ENCODE results near the gene OR2V2.
"Not testable (repeated sequence)": the region's sequence is repeated elsewhere in the genome, so short reads cannot be mapped to it uniquely, and the experiment has no call there.

Gene OR2V2

GRCh38 chr5:181114844-181115778, 32.3 kb upstream of the OR2V2 start:
- DNase-seq (ENCODE audit: low read depth in 1 of 2, low spot score in 1 of 2), result no peak

GRCh38 chr5:181118369-181118768, 29.0 kb upstream of the OR2V2 start:
- no peak for DNase-seq (ENCODE audit: low read depth in 1 of 2, low spot score in 1 of 2)

- DNase-seq (ENCODE audit: low read depth in 1 of 2, low spot score in 1 of 2), result no peak
Observed at GRCh38 chr5:181119105-181119504, 28.3 kb upstream of the OR2V2 start.

GRCh38 chr5:181120306-181120705, 27.1 kb upstream of the OR2V2 start:
- no peak for DNase-seq (ENCODE audit: low read depth in 1 of 2, low spot score in 1 of 2)

DNA sequence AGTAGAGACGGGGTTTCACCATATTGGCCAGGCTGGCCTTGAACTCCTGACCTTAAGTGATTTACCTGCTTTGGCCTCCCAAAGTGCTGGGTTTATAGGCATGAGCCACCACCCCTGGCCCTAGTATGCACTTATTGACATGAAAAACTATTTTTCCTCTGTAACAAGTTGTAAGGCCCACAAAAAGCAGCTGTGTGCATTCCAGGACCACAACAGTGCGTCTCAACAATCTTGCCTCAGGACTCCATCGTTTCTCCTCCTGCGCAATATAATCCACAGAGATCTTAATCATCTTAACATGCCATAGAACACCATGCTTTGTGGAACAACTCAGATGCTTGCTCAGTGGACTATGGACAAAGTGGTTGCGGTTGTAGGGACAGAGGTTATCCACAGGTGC, 26.6 kb upstream of the OR2V2 start:
- no peak for DNase-seq (ENCODE audit: low read depth in 1 of 2, low spot score in 1 of 2)

GRCh38 chr5:181121675-181122561, 25.5 kb upstream of the OR2V2 start:
- DNase-seq (ENCODE audit: low read depth in 1 of 2, low spot score in 1 of 2), result no peak

DNA sequence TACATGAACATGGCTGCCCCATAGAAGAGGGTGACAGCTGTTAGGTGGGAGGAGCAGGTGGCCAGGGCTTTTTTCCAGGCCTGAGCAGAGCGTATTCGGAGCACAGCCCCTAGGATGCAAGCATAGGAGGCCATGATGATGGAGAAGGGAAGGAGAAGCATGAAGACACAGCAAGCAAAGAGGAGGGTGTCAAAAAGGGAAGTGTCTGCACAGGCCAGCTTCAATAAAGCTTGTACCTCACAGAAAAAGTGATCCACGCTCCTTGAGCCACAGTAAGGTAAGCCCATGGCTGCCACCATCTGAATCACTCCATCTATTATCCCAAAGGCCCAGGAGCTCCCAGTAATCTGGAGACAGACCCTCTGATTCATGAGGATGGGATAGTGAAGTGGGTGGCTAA, 22.9 kb upstream of the OR2V2 start:
- no peak for DNase-seq (ENCODE audit: low read depth in 1 of 2, low spot score in 1 of 2)

DNA sequence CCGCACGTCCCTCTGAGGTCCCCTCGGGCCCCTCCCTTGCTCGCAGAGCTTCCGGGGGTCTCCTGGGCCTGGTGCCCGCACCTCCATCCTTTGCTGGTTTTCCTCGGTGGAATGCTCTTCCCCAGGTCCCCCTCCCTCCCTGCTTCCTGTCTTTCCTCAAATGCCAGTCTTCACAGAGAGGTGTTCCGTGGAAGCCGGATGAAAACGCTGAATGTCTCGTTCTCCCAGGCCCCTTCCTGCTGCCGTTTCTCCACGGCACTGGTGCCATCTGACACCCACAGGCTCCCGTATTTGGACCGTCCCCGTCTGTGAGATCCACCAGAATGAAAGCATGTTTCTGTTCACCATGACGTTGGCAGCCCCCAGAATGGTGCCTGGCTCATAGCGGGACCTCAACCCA, 20.5 kb upstream of the OR2V2 start:
- DNase-seq (ENCODE audit: low read depth in 1 of 2, low spot score in 1 of 2), result no peak

DNA sequence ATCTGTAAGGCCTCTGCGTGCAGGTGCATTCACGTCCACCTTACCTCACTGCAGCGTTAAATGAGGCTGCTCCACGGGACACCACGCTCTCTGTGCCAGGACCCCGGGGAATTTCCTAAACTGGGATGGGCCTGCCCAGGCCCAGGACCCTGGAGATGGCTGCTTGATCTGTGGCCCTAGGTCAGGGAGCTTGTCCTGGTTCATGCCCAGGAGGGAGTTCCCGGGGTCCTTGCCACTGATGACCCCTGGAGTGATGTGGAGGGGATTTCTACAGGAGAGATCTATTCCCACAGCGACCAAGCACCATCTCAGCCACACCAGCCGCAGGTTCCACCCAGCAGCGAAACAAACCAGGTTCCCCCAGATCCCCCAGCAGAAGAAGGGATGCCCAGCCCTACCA, 19.9 kb upstream of the OR2V2 start:
- no peak for DNase-seq (ENCODE audit: low read depth in 1 of 2, low spot score in 1 of 2)

DNA sequence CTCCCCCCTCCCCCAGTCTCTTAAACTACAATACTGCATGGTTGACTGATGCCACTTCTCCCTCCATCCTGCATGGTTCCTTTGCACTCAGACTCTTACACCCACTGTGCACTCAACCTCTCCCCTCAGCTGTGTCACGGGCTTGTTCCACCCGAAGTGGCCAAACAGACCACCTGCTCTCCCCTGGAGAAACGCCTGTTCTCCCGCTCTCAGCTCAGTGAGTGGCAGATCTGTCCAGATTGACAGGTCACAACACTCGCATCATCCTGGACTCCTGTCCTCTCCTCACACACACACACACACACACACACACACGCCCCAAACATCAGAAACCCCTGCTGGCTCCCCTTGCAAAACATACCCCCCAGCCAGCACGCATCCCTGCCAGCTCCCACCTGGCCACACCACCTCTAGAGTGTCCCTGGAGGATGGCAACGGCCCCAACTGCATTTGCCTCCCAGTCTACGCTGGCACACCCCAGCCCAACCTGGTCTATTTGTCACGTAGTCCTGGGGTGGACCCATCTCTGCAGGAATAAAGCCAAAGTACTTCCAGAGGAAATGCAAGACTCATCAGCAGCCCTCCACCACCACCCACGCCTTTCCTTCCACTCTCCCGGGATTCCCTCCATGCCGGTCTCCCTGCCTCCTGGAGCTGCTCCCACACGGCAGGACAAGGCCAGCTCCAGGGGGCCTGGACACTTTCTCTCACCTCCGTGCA, 19.3 kb upstream of the OR2V2 start:
- DNase-seq (ENCODE audit: low read depth in 1 of 2, low spot score in 1 of 2), result no peak

DNA sequence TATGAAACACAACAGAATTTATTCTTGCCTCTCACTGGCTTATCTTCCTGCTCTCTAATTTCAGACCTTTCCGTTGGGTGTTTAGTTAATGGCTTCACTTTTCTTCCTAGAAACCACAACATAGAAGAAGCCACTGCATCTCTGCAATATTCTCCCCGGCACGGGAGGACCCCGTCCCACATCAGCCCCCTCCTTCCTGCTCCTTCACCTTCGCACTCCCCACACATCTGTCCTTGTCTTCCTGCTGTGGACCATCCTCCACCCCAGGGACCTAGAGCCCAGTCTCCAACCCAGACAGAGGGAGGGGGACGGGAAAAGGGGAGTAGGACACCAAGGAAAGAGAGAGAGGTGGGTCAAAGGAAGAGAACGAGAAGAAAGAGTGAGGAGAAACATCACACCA, 17.8 kb upstream of the OR2V2 start:
- no peak for DNase-seq (ENCODE audit: low read depth in 1 of 2, low spot score in 1 of 2)

DNA sequence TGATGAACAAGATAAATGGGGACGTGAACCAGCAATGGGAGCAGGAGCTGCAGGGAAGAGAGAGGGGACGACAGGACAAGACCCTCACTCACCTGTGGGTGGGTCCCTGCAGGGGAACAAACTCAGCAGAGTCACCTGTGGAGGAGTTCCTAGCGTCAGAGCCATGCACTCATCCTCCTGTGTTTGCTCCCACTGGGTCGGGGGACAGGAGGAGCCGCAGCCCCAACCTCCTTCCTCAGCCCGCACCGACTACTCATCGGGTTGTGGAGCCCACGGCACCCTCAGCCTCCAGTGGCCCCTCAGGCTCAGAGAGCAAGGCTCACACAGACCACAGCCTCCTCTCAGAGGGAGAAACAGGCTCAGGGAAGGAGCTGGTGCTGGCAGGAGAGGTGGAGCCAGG, 17.3 kb upstream of the OR2V2 start:
- DNase-seq (ENCODE audit: low read depth in 1 of 2, low spot score in 1 of 2), result not testable (repeated sequence)

DNA sequence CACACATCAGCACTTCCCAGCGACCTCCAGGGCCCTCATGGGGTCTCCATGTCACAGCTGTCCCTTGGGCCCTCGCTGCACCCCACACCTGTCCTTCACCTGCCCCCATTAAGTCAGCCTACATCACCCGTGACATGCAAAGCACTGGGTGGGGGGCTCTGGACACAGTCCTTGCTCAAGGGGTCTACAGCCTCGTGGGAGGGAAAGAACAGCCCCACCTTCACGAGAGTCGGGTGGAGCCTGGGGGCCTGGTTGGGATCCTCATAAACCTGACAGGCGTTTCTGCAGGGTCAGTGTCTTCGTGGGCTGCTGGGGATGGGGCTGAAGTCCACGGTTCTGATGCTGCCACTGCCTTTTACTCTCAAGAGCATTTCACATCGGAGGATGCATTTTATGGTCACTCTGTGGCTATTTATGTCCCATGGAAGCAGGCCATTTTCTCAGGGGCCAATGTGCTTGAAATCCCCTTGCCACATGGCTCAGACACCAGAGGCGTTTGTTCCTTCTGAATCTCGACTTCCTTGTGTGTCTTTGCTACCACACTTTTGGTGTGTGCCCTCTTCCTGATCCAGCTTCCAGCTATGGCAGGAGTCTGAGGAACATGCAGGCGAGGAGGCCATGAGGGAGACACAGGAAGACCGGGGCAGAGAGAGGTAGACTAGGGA, 16.4 kb upstream of the OR2V2 start, which contains the start of gene OR2V1:
Gene OR2V1, minus strand, starts transcription at position 338 of the 665 bp plus-strand sequence. CDS start 5,865 bp downstream, outside the sequence.
- no peak for DNase-seq (ENCODE audit: low read depth in 1 of 2, low spot score in 1 of 2)

GRCh38 chr5:181131514-181131913, 15.9 kb upstream of the OR2V2 start:
- DNase-seq (ENCODE audit: low read depth in 1 of 2, low spot score in 1 of 2), result no peak

- DNase-seq (ENCODE audit: low read depth in 1 of 2, low spot score in 1 of 2), result no peak
Observed at GRCh38 chr5:181133083-181133482, 14.3 kb upstream of the OR2V2 start.

- DNase-seq (ENCODE audit: low read depth in 1 of 2, low spot score in 1 of 2), result no peak
Observed at GRCh38 chr5:181133610-181134231, 13.7 kb upstream of the OR2V2 start.

DNA sequence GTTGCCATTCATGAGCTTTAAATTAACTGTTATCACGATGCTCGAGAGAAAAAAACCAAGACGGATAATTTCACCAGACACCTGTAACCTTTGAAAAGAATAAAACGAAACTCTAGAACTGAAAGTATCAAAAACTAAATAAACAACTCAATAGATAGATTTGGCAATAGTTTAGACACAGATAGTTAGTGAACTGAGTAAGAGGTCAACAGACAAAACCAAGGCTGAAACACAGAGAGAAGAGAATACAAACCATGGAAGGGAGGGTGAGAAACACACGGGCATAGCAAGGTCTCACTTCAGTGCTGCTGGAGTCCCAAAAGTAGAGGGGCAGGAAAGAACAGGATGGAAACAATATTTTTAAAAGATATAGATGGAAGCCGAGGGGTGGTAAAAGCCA, 13.1 kb upstream of the OR2V2 start:
- no peak for DNase-seq (ENCODE audit: low read depth in 1 of 2, low spot score in 1 of 2)

- no peak for DNase-seq (ENCODE audit: low read depth in 1 of 2, low spot score in 1 of 2)
Observed at GRCh38 chr5:181136361-181136955, 10.9 kb upstream of the OR2V2 start.

DNA sequence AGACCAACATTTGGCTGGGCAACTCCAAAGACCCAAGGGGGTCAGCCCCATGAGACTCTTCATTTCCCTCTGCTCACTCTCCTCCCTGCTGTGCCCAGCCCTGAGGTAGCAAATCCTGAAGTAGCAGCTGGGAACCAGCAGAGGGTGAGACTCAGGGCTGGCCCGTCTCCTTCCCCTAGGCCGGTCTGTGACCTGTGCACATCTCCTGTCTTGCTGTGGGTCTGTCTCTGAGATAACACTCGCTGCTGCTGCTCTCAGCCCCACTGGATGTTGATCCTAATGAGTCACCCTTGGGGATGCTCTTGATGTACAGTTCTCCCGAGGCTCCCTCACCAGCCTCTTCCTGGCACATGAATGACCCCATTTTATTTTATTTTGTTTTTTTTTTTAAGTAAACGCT, 9.1 kb upstream of the OR2V2 start:
- no peak for DNase-seq (ENCODE audit: low read depth in 1 of 2, low spot score in 1 of 2)

DNA sequence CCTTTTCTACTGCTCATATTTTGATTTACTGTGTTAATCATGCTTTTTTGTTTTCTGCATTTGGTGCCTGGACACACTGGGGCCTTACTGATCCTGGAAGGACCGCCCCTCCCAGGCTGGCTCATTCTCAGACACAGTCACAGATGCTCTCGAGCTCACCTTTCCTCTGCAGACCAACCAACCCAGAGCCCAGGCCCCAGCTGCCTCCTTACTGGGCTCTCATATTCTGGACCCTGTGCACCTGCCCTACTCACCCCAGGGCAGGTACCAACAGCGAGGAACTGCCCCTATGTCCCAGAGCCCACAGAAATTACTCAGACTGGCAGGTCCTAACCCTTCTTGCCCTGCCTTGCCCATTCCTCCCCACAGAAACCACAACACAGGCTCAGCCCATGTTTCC, 6.6 kb upstream of the OR2V2 start:
- DNase-seq (ENCODE audit: low read depth in 1 of 2, low spot score in 1 of 2), result no peak
